GM12801 (cell line): ENCODE results near the gene SIRT6.

Experiments used
- TF ChIP-seq, protein P1 (sequence below): IDR thresholded peaks from one replicate; pipeline ENCODE4 v1.5.1; 2011; ENCODE audit warnings: control low read depth; ENCODE audit not compliant: insufficient read length; ENCODE audit errors: extremely low read depth

The SIRT6 gene

DNA sequence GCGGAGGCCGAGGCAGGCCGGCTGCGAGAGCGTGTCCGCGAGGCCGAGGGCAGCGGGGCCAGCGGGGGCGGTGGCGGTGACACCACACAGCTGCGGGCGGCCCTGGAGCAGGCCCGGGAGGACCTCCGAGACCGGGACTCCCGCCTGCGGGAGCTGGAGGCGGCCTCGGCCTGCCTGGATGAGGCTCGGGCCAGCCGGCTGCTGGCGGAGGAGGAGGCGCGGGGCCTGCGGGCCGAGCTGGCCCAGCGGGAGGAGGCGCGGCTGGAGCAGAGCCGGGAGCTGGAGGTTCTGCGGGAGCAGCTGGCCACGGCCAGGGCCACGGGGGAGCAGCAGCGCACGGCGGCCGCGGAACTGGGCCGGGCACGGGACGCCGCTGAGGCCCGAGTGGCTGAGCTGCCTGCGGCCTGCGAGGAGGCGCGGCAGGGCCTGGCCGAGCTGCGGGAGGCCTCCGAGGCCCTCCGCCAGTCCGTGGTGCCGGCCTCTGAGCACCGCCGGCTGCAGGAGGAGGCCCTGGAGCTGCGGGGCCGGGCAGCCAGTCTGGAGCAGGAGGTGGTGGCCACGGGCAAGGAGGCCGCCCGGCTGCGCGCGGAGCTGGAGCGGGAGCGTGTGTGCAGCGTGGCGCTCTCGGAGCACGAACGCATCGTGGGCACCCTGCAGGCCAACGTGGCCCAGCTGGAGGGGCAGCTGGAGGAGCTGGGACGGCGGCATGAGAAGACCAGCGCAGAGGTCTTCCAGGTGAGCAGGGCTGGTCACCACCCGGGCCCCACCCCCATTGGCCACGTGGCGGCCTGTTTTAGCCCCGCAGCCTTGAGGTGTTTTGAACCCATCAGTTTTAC is 35.3 kb upstream of the SIRT6 start:
- TF ChIP-seq, protein P1, sequence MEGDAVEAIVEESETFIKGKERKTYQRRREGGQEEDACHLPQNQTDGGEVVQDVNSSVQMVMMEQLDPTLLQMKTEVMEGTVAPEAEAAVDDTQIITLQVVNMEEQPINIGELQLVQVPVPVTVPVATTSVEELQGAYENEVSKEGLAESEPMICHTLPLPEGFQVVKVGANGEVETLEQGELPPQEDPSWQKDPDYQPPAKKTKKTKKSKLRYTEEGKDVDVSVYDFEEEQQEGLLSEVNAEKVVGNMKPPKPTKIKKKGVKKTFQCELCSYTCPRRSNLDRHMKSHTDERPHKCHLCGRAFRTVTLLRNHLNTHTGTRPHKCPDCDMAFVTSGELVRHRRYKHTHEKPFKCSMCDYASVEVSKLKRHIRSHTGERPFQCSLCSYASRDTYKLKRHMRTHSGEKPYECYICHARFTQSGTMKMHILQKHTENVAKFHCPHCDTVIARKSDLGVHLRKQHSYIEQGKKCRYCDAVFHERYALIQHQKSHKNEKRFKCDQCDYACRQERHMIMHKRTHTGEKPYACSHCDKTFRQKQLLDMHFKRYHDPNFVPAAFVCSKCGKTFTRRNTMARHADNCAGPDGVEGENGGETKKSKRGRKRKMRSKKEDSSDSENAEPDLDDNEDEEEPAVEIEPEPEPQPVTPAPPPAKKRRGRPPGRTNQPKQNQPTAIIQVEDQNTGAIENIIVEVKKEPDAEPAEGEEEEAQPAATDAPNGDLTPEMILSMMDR = no peak

DNA sequence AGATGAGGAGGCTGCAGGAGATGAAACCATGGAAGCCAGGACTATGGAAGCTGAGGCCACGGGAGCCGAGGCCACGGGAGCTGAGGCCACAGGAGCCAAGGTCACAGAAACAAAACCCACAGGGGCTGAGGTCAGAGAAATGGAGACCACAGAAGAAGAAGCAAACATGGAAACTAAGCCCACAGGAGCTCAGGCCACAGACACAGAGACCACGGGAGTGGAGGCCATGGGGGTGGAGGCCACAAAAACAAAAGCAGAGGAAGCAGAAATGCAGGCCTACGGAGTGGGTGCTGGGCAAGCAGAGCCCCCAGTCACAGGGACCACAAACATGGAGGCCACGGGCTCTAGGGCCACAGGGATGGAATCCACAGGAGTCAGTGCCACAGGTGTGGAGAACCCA is 34.5 kb upstream of the SIRT6 start:
- TF ChIP-seq, protein P1 = no peak

DNA sequence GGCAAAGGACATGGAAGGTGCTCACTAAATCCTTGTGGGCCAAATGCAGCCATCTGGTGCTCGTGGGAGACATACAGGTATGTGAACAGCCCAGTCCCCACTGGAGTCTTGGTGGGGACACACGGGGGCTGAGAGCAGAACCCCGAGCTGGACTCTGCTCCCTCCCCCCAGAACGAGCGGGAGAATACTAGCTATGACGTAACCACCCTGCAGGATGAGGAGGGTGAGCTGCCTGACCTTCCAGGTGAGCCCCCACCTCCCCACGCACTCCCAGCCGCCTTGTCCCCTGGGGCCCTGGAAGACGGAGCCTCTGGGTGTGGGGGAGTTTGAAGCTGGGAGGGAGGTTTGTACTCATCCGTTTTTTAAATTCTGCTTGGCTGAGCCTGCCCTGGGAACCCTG is 33.4 kb upstream of the SIRT6 start:
- TF ChIP-seq, protein P1 = no peak

DNA sequence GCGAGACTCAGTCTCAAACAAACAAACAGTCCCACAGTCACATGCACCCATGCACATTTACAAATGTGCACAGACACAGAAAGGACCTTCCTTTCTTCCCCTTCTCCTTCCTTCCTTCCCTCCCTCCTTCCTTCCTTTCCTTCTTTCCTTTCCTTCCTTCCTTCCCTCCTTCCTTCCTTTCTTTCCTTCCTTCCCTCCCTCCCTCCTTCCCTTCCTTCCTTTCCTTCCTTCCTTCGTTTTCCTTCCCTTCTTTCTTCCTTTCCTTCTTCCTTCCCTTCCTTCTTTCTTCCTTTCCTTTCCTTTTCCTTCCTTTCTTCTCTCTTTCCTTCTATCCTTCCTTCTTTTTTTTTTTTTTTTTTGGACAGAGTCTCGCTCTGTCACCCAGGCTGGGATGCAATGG is 30.8 kb upstream of the SIRT6 start:
- TF ChIP-seq, protein P1 = no peak

DNA sequence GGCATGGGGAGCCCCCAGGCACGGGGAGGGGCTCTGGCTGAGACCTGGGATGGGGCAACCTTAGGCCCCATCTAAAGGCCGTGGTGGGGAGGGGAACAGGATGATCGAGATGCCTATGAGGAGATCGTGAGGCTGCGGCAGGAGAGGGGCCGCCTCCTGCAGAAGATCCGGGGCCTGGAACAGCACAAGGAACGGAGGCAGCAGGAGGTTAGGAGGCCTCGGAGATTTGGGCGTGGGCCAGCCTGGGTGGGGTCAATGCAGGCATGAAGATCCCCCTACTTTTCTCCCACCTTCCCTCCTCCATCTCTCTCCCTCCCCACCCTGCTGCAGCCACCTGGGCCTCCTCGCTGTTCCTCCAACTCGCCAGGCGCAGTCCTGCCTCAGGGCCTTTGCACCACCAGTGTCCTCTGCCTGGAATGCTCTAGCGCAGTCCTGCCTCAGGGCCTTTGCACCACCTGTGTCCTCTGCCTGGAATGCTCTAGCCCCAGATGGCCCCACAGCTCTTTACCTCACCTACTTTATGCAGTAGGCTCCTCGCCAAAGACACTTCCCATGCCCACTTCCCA is 27.9 kb upstream of the SIRT6 start:
- TF ChIP-seq, protein P1 = no peak

DNA sequence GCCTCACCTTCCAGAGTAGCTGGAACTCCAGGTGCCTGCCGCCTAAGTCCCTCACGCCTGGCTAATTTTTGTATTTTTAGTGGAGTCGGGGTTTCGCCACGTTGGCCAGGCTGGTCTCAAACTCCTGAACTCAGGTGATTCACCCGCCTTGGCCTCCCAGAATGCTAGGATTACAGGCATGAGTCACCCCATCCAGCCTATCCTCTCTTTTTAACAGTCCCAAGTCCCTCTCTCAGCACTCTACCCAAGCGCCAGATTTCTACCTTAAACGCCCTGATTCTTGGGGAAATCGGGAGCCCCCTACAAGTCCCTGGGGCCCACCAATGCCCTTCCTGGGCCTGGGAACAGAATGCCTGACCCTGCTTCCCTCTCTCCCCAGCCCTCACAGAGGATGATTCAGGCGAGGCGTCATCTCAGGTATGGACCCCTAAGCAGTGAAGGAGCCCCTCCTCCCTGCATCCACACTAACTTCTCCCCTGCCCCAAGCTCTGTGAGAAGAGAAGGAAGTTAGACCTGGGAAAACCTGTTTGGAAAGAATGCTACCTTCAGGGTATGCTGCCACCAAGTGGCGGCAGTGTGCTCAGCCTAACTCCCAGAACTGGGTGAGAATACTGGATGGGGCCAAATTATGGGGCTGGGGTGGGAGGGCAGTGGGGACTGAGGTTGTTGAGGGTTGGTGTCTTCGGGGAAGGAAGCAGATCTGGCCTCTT is 26.2 kb upstream of the SIRT6 start:
- TF ChIP-seq, protein P1 = no peak

DNA sequence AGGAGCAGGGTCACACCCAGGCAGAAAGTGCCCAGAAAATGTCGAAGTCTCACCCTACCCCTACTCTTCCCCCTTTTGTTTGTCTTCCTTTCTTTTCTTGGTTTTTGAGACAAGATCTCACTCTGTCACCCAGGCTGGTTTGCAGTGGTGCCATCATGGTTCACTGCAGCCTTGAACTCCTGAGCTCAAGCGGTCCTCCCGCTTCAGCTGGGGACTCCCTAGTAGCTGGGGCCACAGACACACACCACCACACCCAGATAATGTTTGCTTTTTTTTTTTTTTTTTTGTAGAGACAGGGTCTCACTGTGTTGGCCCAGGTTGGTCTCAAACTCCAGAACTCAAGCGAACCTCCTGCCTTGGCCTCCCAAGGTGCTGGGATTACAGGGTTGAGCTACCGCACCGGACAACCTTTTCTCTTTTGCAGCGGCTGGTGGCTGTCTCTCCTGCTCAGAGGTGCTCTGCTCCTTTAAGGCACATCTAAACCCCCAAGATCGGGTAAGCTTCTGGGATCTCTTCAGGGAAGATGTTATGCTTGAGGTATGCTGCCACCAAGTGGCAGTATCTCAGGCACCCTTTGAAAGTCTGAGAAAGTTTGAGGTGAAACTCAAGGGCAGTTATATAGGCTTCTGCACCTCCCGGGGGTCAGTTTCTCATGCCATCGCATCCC is 24.6 kb upstream of the SIRT6 start:
- TF ChIP-seq, protein P1 = no peak
